Mesodermal cell (in vitro differentiated cells): ENCODE measurements around the gene CDO1.
A peak's percentile ranks its signal among the peaks of the same experiment; 100 is the strongest.

ENCODE experiments used
- H3K27ac ChIP-seq: 2 replicates; pipeline ENCODE4 v1.7.0; 2013; ENCODE audit warnings: mild to moderate bottlenecking, low read depth, low read length, moderate library complexity; ENCODE audit not compliant: severe bottlenecking
- H3K36me3 ChIP-seq: 2 replicates; pipeline ENCODE4 v1.7.1; 2013; ENCODE audit warnings: mild to moderate bottlenecking, low read length, moderate library complexity; ENCODE audit not compliant: control insufficient read depth, insufficient read depth
- H3K4me1 ChIP-seq: one replicate; pipeline ENCODE4 v1.7.1; 2013; ENCODE audit warnings: mild to moderate bottlenecking, low read length; ENCODE audit not compliant: insufficient read depth, control insufficient read depth, poor library complexity, severe bottlenecking
- H3K4me3 ChIP-seq: 2 replicates; pipeline ENCODE4 v1.7.0; 2013; ENCODE audit warnings: low read length, control low read depth, mild to moderate bottlenecking; ENCODE audit not compliant: insufficient read depth, poor library complexity, severe bottlenecking; ENCODE audit errors: extremely low read depth
- H3K9me3 ChIP-seq: 2 replicates; pipeline ENCODE4 v1.7.1; 2013; ENCODE audit warnings: mild to moderate bottlenecking, low read length, moderate library complexity; ENCODE audit not compliant: control insufficient read depth
- WGBS, 2 experiments: methylation state at CpG; one replicate each; pipeline ENCODE4 v1.1.5; 2013; ENCODE audit warnings: missing lambda C conversion rate in 2 of 2; ENCODE audit not compliant: insufficient coverage in 2 of 2; 5-methylcytosine and 5-hydroxymethylcytosine counted together

Gene CDO1

GRCh38 chr5:115787426-115787825 lies 29.0 kb downstream of the CDO1 start:
- WGBS, 2 experiments: 0% methylated on average over 1 of the region's 1 CpG; no CpG with 5 or more reads in 1 of the 2 experiments
- H3K27ac ChIP-seq: no peak overlapping the region

GRCh38 chr5:115785381-115786065 lies 30.9 kb downstream of the CDO1 start:
- no peaks in the 10 kb centered on the region for H3K9me3 ChIP-seq
- no peaks in the 10 kb centered on the region for H3K4me1 ChIP-seq
- peak overlapping the region; percentile 43 for H3K27ac ChIP-seq
- H3K36me3 ChIP-seq: no peaks in the 10 kb centered on the region
- WGBS, 2 experiments: 45 to 47% methylated on average over 2 to 5 of the region's 6 CpGs
- H3K4me3 ChIP-seq: no peak overlapping the region

More at GRCh38 chr5:115787426-115787825, 29.0 kb downstream of the CDO1 start:
- H3K9me3 ChIP-seq: no peaks in the 10 kb centered on the region
- H3K4me1 ChIP-seq: no peaks in the 10 kb centered on the region
- no peaks in the 10 kb centered on the region for H3K36me3 ChIP-seq
- H3K4me3 ChIP-seq: no peak overlapping the region

GRCh38 chr5:115778417-115778816 lies 38.0 kb downstream of the CDO1 start:
- Histone ChIP-seq H3K27ac (no peak overlapping the region), H3K4me3 (no peak overlapping the region), H3K9me3 (no peaks in the 10 kb centered on the region)

GRCh38 chr5:115776989-115777388 lies 39.5 kb downstream of the CDO1 start:
- H3K4me3 ChIP-seq: no peak overlapping the region
- no peaks in the 10 kb centered on the region for H3K4me1 ChIP-seq
- H3K27ac ChIP-seq: no peak overlapping the region
- H3K9me3 ChIP-seq: no peaks in the 10 kb centered on the region
- H3K36me3 ChIP-seq: no peaks in the 10 kb centered on the region
- WGBS, 2 experiments: no CpG with 5 or more reads among the region's 3 CpGs

More at GRCh38 chr5:115778417-115778816, 38.0 kb downstream of the CDO1 start:
- H3K36me3 ChIP-seq: no peaks in the 10 kb centered on the region
- no peaks in the 10 kb centered on the region for H3K4me1 ChIP-seq
- WGBS, 2 experiments: 67 to 83% methylated on average over 1 of the region's 1 CpG

- no peaks in the 10 kb centered on the region for H3K4me1 ChIP-seq
- H3K4me3 ChIP-seq: no peak overlapping the region
- H3K9me3 ChIP-seq: no peaks in the 10 kb centered on the region
- WGBS, 2 experiments: 76 to 81% methylated on average over 4 of the region's 4 CpGs
- H3K27ac ChIP-seq: no peak overlapping the region
- no peaks in the 10 kb centered on the region for H3K36me3 ChIP-seq
Observed at GRCh38 chr5:115775999-115776398, 40.5 kb downstream of the CDO1 start.

GRCh38 chr5:115774684-115775083 lies 41.8 kb downstream of the CDO1 start:
- no peaks in the 10 kb centered on the region for H3K36me3 ChIP-seq
- no peak overlapping the region for H3K27ac ChIP-seq
- WGBS, 2 experiments: 89 to 100% methylated on average over 1 to 2 of the region's 3 CpGs
- no peaks in the 10 kb centered on the region for H3K9me3 ChIP-seq
- H3K4me1 ChIP-seq: no peaks in the 10 kb centered on the region
- H3K4me3 ChIP-seq: no peak overlapping the region

GRCh38 chr5:115772731-115773475 lies 43.6 kb downstream of the CDO1 start:
- Histone ChIP-seq H3K9me3 (no peaks in the 10 kb centered on the region), H3K36me3 (no peaks in the 10 kb centered on the region), H3K4me3 (no peak overlapping the region), H3K4me1 (no peaks in the 10 kb centered on the region), H3K27ac (no peak overlapping the region)
- WGBS, 2 experiments: 58 to 86% methylated on average over 2 of the region's 2 CpGs

GRCh38 chr5:115770466-115770865 lies 46.0 kb downstream of the CDO1 start:
- H3K9me3 ChIP-seq: no peaks in the 10 kb centered on the region
- H3K4me3 ChIP-seq: no peak overlapping the region
- WGBS, 2 experiments: 54 to 70% methylated on average over 7 of the region's 11 CpGs
- H3K4me1 ChIP-seq: no peaks in the 10 kb centered on the region
- no peaks in the 10 kb centered on the region for H3K36me3 ChIP-seq
- H3K27ac ChIP-seq: no peak overlapping the region

- Histone ChIP-seq H3K9me3 (no peaks in the 10 kb centered on the region), H3K4me3 (no peak overlapping the region), H3K27ac (no peak overlapping the region), H3K4me1 (no peaks in the 10 kb centered on the region), H3K36me3 (no peaks in the 10 kb centered on the region)
- 72 to 75% methylated on average over 2 to 3 of the region's 3 CpGs for WGBS, 2 experiments
Observed at GRCh38 chr5:115767424-115767823, 49.0 kb downstream of the CDO1 start.

- Histone ChIP-seq H3K27ac (no peak overlapping the region), H3K36me3 (no peaks in the 10 kb centered on the region), H3K4me1 (no peaks in the 10 kb centered on the region), H3K9me3 (no peaks in the 10 kb centered on the region), H3K4me3 (no peak overlapping the region)
- 100% methylated on average over 1 of the region's 1 CpG; no CpG with 5 or more reads in 1 of the 2 experiments for WGBS, 2 experiments
Observed at GRCh38 chr5:115766608-115767007, 49.9 kb downstream of the CDO1 start.

GRCh38 chr5:115758356-115758755 lies 58.1 kb downstream of the CDO1 start:
- no peak overlapping the region for H3K27ac ChIP-seq
- H3K36me3 ChIP-seq: no peaks in the 10 kb centered on the region
- WGBS, 2 experiments: 91 to 92% methylated on average over 4 to 5 of the region's 5 CpGs
- no peaks in the 10 kb centered on the region for H3K4me1 ChIP-seq
- H3K4me3 ChIP-seq: no peak overlapping the region
- no peaks in the 10 kb centered on the region for H3K9me3 ChIP-seq
